NCI-H510A (cell line): ENCODE measurements around the gene INHBB.
"Not testable (repeated sequence)": the region's sequence is repeated elsewhere in the genome, so short reads cannot be mapped to it uniquely, and the experiment has no call there.

ENCODE experiments used
- DNase-seq: peaks from one replicate; lab custom pipeline; 2025; lab: John Stamatoyannopoulos, UW

The INHBB gene

DNA sequence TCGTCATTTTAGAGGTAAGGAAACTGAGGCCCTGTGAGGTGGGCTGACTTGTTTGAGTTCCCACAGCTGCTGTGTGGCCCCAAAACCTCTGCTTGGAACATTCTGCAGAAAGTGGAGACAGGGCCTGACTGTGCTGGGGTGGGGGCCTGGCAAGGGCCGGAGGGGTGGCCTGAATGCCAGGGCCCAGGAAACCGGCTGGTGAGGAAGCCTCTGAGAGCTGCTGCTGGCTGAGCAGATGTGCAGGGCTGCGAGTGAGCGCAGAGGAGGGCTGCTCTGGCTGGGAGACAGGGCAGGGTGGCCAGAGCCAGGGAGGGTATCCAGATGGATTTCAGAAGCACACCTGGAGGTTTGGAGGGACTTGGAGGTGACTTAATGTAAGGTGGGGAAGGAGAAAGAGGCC lies 29.9 kb upstream of the INHBB start:
- no peak for DNase-seq

DNA sequence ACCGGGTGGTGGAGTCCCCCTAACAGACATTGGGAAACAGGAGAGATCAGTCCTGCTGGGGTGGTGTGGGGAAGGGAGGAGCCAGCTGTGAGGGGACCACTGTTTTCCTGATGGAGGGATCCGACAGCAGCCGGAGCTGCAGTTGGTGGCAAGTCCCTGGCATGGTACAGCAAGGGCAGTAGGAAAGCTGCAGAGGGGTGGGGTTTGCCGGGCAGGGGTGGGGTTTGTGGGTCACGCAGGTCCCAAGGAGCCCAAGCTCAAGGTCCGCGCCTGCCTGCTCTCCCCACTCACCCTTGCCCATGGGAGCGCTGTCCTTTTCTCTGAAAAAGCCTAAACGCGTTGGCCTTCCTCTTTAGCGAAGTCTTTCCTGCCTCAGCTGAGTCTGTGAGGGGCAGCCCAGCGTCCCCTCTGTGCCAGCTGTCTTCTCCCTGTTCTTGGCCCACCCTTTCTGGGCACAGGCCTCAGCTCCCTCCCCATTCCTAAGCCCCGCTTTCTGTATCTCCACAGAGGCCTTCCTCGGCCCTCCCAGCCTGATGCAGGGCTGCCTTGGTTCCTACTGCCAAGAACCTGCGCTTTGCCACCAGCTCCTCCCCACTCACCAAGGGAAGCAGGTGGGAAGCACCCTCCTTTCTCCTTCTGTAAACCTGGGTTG lies 29.3 kb upstream of the INHBB start:
- no peak for DNase-seq

DNA sequence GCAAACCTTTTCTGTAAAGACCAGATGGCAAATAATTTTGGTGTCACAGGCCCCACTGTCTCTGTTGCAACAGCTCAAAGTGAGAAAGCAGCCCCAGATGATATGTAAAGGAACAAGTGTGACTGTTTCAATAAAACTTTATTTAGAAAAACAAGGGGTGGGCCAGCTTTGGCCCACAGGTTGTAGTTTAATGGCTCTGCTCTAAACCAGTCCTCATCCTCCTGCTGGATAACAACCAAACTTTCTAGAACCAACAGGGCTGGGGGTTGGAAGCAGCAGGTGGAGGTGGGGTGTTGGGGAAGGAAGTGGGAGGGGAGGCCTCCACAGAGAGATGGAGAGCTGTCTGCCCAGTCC lies 28.8 kb upstream of the INHBB start:
- DNase-seq: no peak

DNA sequence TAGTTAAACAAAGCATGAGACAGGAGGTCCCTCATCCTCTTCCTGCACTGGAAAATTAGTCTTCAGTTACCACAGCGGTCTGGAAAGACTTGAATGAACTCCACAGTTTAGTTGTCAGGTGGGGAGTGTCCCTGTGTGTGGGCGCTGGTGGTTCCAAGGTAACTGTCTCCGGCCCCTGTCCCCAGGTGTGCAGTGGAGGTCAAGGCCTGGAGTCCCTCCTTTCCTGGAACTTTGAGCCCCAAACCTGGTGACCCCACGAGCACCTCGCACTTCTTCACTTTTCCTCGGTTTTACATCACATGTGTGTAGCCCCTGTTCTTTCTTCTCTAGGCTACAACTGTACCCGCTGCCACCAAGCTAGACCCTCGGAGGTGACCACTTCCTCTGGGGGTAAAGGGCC lies 28.0 kb upstream of the INHBB start:
- DNase-seq: no peak

- DNase-seq: no peak
Measured at GRCh38 chr2:120318626-120319025, 27.3 kb upstream of the INHBB start.

DNA sequence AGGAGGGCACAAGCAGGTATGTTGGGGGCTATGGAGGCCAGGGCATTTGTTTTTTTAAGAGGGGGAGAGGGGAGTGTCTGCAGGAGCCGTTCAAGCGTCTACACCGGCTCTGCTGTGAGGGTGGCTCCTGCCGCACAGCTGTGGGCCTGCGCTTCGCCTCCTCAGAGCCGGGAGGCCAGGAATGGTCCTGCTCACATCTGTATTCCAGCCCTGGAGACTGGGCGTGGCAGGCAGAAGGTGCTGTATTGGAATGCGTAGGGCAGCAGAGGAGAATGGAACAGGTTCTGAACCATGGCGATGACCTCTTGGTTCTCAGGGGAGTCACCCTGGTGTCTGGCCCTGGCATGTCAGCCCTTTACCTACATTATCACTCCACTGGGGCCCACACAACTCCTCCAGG lies 26.8 kb upstream of the INHBB start:
- no peak for DNase-seq

GRCh38 chr2:120319686-120320317 lies 26.1 kb upstream of the INHBB start:
- no peak for DNase-seq

DNA sequence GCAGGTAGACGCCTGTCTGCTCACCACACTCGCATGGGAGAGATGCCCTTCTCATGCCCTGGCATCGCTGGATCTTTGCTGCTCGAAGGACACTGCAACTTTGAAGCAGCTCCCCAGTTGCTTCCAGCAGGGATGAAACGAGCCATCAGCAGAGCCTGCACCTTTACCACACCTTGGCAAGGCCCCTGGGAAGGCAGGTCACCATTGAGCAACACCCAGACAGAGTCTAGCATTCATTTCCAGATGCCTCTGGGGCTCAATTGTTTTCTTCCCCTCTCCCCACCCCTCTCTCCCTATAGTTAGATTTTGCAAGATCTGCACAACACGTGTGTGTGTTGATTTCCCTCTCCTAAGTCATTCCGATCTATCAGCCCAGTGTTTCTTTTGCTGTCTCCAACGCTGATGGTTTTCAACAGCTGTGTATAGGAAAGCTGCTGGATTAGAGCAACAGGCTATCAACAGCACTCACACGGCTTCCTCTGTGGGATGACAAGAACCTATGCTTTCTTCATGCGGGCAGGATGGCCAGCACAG lies 25.6 kb upstream of the INHBB start:
- no peak for DNase-seq

DNA sequence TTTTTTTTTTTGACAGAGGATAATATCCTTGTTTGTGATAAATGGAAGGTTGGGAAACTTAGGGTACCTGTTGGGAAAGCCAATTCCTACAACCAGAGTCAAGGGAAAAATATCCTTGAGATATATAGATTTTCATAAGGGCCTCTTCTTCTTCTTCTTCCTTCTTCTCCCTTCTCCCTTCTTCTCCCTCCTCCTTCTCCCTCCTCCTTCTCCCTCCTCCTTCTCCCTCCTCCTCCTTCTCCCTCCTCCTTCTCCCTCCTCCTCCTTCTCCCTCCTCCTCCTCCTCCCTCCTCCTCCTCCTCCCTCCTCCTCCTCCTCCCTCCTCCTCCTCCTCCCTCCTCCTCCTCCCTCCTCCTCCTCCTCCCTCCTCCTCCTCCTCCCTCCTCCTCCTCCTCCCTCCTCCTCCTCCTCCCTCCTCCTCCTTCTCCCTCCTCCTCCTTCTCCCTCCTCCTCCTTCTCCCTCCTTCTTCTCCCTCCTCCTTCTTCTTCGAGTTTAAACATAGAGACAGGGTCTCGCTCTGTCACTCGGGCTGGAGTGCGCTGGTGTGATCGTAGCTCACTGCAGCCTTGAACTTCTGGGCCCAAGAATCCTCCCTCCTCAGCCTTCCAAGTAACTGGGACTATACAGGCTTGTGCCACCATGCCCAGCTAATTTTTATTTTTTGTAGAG lies 24.9 kb upstream of the INHBB start:
- not testable (repeated sequence) for DNase-seq

DNA sequence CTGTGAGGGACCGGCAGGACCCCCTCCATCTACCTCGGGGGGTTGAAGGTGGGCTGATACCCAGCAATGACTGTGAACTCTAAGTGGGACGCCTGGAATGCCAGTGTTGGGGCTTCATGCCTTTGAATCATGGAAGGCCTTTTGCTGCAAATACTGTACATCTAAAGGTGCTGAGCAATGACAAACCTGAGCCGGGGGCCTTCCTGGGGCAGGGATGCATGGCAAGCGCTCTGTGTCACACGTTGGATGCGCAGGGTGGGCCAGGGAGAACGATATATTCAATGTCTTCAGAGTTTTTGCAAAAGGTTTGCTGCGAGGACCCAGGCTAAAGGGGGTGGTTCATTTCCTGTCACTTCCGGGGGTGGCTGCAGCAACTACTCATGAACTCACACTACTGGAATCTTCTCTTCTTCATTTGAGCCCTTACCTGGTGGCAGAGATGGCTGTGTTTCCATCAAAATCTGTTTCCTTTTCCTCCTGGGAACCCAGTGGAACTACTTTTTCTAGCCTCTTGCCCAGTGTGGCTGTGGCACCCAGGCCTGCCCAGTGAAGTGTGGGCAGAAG lies 24.1 kb upstream of the INHBB start:
- no peak for DNase-seq

GRCh38 chr2:120322329-120322728 lies 23.6 kb upstream of the INHBB start:
- no peak for DNase-seq

DNA sequence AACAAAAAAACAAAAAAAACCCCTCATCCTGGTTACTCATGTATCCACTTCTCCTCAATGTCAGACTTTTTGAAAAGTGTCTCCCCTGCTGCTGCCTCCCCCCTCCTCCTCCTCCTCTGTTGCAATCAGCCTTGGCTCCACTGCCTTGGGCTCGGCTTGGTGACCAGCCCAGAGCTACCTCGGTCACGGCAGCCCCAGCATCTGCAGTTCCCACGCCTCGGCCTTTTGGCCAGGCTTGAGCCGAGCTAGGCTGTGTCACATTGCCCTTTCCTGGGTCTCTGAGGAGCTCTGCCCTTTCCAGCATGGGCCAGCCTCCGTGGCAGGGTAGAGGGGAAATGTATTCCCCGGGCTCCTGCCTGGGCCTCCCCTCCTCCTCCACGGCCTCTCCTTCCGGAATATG lies 22.7 kb upstream of the INHBB start:
- DNase-seq: no peak

DNA sequence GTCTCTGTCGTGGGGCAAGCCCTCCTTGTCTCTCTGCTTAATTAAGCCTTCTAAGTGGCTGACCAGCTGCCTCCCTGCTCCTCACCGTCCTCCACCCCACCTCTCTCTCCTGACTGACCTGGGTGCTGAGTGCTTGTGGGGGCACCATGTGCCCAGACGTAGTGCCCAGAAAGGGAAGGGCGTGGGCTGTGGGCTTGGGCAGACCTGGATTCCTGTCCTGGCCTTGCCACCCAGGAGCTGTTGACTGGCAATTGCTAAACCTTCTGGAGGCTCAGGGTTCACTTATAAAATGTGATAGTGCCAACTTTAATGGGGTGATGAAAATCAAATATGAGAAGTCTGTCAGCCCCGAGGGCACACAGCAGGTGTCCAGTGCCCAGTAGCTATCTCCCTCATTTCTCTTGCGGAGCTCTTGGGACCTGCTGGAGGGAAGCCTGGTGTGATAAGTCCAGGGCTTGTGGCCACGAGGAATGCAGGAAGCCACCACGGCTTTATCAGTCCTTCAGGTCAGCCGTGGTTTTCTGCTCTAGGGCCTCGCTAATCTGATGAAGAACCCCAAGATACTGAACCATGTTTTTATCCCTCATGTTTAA lies 22.0 kb upstream of the INHBB start:
- DNase-seq: no peak

- no peak for DNase-seq
Measured at GRCh38 chr2:120324933-120325332, 21.0 kb upstream of the INHBB start.

- DNase-seq: no peak
Measured at GRCh38 chr2:120326066-120326465, 19.9 kb upstream of the INHBB start.

GRCh38 chr2:120330946-120331822 lies 14.8 kb upstream of the INHBB start:
- no peak for DNase-seq

DNA sequence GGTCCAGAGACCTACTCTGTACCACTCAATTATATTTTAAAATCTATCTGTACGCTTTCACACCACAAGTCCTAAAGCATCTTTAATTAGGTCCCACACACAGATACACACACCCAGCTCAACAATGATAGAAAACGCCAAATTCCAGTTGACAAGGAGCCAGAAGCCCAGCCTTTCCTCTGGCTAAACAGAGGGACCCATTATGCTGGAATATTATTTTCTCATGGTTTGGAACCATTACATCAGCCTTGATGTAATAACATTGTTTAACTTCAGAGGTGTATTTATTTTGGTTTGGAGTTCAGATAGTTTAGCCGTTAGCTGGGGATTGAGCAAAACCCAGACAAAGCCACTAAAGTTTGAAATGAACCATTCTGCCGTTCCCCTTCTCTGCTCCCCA lies 14.0 kb upstream of the INHBB start:
- DNase-seq: no peak

- DNase-seq: no peak
Measured at GRCh38 chr2:120332384-120332783, 13.6 kb upstream of the INHBB start.

DNA sequence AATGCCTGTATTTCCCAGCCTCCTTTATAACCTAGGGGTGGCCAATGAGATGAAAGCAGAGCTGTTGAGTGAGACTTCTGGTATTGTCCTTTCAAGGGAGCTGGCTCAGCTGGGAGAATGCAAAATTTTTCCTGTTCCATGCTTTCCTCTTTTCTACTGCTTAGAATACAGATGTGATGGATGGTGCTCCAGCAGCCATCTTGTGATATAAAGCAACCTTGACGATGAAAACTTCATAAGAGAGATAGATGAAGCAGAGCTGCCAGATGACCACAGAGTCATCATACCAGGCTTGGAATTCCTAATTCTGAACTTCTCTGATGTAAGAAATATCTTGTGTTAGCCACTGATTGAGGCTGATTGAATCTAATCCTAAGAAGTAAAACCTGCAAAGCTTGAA lies 11.9 kb upstream of the INHBB start:
- no peak for DNase-seq

DNA sequence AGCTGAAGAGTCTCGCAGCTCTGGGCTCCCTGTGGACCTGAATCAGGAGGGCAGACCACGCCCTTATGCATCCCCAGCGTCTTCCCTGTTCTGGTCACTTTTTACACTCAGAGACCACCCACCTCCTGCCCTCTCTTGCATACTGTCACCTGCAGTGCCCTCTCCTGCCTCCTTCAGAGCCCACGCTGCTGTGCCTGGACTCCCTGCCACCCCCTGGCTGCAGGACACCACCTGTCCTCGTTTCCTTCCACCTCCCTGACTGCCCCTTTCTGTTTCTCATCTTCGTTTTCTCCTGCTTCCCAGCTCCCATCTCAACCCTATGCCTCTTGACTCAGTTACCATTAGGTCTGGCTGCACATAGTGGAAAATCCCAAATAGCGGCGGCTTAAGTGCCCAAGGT lies 9.2 kb upstream of the INHBB start:
- no peak for DNase-seq

GRCh38 chr2:120338015-120338414 lies 7.9 kb upstream of the INHBB start:
- no peak for DNase-seq

DNA sequence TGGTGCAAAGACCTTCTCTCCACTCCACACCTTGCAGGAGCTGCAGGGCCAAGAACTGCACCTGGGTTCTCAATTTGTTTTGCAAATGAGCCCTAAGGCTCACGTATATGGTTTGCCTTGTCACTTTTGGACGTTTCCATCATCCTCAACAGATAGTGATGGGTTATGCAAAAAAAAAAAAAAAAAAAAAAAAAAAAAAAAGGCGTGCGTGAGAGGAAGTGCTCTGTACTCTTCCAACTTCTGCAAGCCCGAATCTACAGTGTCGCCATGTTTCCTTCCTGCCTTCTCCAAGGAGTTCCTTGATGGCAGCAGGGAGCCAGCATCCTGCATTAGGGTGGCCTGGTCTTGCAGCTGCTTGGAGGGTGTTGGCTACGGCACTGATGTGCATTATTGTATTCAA lies 4.0 kb upstream of the INHBB start:
- no peak for DNase-seq
